ENCODE results near the gene C17orf107.

GRCh38 chr17:4938688-4939545, 39.6 kb downstream of the C17orf107 start:
- TF ChIP-seq CTCF (IDR thresholded peaks at IDR 0.05; ENCODE audit: low read depth, low read length) (no peak), EZH2phosphoT487 (IDR thresholded peaks at IDR 0.05; ENCODE audit: low read depth) (no peak)
